Activated CD8-positive, alpha-beta memory T cell treated with anti-CD3 and anti-CD28 coated beads for 1 hour (primary cell): ENCODE data around the gene DIP2A.

Experiments
- DNase-seq, 2 donors: peaks; one replicate each; pipeline ENCODE4 v3.0.0-alpha.2; 2020; ENCODE audit warnings: low read depth in 1 of 2; ENCODE audit errors: extremely low read depth in 1 of 2

DIP2A gene

DNA sequence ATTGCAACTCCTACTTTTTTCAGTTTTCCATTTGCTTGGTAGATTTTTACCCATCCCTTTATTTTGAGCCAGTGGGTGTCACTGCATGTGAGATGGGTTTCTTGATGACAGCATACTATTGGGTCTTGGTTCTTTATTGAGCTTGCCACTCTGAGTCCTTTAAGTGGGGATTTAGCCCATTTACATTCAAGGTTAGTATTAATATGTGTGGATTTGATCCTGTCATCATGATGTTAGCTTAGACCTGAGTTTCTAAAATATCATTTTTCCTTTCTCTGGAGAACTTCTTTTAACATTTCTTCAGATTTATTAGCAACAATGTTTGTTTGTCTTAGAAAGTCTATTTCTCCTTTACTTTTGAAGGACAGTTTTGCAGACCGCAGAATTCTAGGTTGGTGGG, 158.0 kb downstream of the DIP2A start:
- no peak for DNase-seq

GRCh38 chr21:46617267-46618051, 158.8 kb downstream of the DIP2A start:
- DNase-seq: no peak

GRCh38 chr21:46618738-46619379, 160.2 kb downstream of the DIP2A start:
- DNase-seq: no peak
